Measurements from ENCODE around the gene INVS. TPM values are rescaled to one million over a fixed set of nuclear protein-coding genes. Genes with fewer than 3 reads are reported as not detected.
"Not testable (repeated sequence)": the region's sequence is repeated elsewhere in the genome, so short reads cannot be mapped to it uniquely, and the experiment has no call there.

INVS gene
- total and polyA plus RNA-seq, 4 donors: 5.7 to 28.1 (median 10.0) TPM

DNA sequence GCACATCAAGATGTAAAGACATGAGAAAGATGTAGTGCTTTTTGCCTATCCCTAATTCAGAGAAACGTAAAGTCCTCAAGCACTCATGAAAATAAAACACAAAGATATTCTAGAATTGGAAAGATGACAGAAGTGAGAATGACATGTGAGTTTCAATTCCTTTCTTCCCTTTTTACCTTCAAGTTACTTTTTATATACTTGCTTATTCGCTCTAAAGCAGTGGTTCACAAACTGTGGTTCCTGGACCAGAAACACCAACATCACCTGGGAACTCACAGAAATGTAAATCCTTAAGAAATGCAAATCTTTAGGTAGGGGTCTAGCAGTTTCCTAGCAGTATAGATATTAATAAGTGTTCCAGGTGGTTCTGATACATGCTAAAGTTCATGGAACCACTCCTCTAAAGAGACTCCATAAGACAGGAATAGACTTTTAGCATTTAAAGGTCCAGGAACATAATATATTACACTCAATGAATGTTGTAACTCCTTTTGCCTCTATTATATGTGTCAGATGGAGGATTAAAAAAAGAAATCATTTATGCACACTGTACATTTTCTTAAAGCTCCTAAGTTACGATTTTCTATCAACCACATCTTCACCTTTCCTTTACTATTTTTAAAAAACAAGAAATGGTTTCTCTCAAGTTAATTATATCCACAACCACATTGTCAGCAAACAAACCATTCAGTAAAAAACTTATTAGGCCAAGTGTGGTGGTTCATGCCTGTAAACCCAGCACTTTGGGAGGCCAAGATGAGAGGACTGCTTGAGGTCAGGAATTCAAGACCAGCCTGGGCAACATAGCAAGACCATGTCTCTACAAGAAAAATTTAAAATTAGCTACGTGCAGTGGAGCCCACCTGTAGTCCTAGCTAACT, 40.1 kb upstream of the INVS start (continued):
- TF ChIP-seq, protein P1, sequence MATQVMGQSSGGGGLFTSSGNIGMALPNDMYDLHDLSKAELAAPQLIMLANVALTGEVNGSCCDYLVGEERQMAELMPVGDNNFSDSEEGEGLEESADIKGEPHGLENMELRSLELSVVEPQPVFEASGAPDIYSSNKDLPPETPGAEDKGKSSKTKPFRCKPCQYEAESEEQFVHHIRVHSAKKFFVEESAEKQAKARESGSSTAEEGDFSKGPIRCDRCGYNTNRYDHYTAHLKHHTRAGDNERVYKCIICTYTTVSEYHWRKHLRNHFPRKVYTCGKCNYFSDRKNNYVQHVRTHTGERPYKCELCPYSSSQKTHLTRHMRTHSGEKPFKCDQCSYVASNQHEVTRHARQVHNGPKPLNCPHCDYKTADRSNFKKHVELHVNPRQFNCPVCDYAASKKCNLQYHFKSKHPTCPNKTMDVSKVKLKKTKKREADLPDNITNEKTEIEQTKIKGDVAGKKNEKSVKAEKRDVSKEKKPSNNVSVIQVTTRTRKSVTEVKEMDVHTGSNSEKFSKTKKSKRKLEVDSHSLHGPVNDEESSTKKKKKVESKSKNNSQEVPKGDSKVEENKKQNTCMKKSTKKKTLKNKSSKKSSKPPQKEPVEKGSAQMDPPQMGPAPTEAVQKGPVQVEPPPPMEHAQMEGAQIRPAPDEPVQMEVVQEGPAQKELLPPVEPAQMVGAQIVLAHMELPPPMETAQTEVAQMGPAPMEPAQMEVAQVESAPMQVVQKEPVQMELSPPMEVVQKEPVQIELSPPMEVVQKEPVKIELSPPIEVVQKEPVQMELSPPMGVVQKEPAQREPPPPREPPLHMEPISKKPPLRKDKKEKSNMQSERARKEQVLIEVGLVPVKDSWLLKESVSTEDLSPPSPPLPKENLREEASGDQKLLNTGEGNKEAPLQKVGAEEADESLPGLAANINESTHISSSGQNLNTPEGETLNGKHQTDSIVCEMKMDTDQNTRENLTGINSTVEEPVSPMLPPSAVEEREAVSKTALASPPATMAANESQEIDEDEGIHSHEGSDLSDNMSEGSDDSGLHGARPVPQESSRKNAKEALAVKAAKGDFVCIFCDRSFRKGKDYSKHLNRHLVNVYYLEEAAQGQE (IDR thresholded peaks at IDR 0.05): no peak
- TF ChIP-seq RXRA (IDR thresholded peaks at IDR 0.05) (no peak), FOXA2 (IDR thresholded peaks at IDR 0.05) (no peak), GABPA (IDR thresholded peaks at IDR 0.05 in 1 of 2, conservative IDR thresholded peaks at IDR 0.05 in 1 of 2) (no peak)

DNA sequence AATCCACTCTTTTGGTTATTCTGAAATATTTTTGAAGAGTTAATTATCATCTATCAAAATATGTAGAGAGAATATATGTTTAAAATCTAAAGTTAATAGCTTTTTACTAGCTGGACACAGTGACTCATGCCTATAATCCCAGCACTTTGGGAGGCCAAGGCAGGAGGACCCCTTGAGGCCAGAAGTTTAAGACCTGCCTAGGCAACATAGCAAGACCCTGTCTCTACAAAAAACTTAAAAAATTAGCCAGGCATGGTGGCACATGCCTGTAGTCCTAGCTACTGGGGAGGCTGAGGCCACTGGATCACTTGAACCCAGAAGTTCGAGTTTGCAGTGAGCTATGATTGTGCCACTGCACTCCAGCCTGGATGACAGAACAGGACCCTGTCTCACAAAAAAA, 36.4 kb upstream of the INVS start:
- not testable (repeated sequence) for H3K9me3 ChIP-seq (ENCODE audit: control insufficient read depth in 4 of 4, low read length in 3 of 4); H3K9ac ChIP-seq (ENCODE audit: low read depth in 1 of 2, low read length in 2 of 2); H3K36me3 ChIP-seq (ENCODE audit: control insufficient read depth in 4 of 4, insufficient read depth in 3 of 4, low read depth in 1 of 4, low read length in 3 of 4); H3K4me3 ChIP-seq (ENCODE audit: low read depth in 1 of 3, low read length in 3 of 3); H3K27ac ChIP-seq (ENCODE audit: low read depth in 1 of 2, low read length in 2 of 2); H3K27me3 ChIP-seq (ENCODE audit: control insufficient read depth in 4 of 4, insufficient read depth in 4 of 4, low read length in 3 of 4); DNase-seq (ENCODE audit: low spot score)
- WGBS: 52% methylated on average over 1 of the region's 1 CpG
- peaks cover 0 to 11% (median 5%) of the 10 kb centered on the region in 4 donors for H3K4me1 ChIP-seq (ENCODE audit: control insufficient read depth in 4 of 4, insufficient read depth in 4 of 4, low read length in 3 of 4)

DNA sequence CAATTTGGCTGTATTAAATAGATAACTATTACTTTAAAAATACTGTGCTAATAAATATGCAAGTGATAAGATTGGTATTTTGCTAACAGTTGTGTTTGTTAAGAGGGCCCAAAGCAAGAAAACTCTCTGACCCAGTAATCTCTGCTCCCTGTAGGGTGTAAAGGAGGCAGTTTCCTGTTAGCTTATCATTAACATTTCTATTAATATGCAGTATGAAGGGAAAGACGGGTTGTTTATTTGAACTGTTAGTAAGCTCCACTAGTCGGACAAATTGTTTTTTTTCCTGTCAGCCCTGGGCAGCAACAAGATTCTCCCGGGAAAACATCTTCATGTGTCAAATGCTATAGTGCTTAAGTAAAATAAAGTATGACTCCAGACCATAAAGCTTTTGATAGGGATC, 35.9 kb upstream of the INVS start:
- Histone ChIP-seq H3K4me3 (ENCODE audit: low read depth in 1 of 3, low read length in 3 of 3) (no peak overlapping the region), H3K36me3 (ENCODE audit: control insufficient read depth in 4 of 4, insufficient read depth in 3 of 4, low read depth in 1 of 4, low read length in 3 of 4) (peaks cover 0 to 3% (median 1%) of the 10 kb centered on the region in 4 donors), H3K9ac (ENCODE audit: low read depth in 1 of 2, low read length in 2 of 2) (no peak overlapping the region), H3K4me1 (ENCODE audit: control insufficient read depth in 4 of 4, insufficient read depth in 4 of 4, low read length in 3 of 4) (peaks cover 2 to 11% (median 5%) of the 10 kb centered on the region in 4 donors), H3K9me3 (ENCODE audit: control insufficient read depth in 4 of 4, low read length in 3 of 4) (no peaks in the 10 kb centered on the region), H3K27me3 (ENCODE audit: control insufficient read depth in 4 of 4, insufficient read depth in 4 of 4, low read length in 3 of 4) (no peaks in the 10 kb centered on the region), H3K27ac (ENCODE audit: low read depth in 1 of 2, low read length in 2 of 2) (peak overlapping the region in 1 of 2 donors; percentile 13)
- TF ChIP-seq NR2F2 (IDR thresholded peaks at IDR 0.05) (peak; percentile 77), HNF4A (conservative IDR thresholded peaks at IDR 0.05) (peak in 1 of 2 donors; percentile 20), TAF1 (conservative IDR thresholded peaks at IDR 0.05) (no peak), RXRA (IDR thresholded peaks at IDR 0.05) (peak in 1 of 2 donors; percentile 36)
- no peak for DNase-seq (ENCODE audit: low spot score)
- 27% methylated on average over 3 of the region's 3 CpGs for WGBS

DNA sequence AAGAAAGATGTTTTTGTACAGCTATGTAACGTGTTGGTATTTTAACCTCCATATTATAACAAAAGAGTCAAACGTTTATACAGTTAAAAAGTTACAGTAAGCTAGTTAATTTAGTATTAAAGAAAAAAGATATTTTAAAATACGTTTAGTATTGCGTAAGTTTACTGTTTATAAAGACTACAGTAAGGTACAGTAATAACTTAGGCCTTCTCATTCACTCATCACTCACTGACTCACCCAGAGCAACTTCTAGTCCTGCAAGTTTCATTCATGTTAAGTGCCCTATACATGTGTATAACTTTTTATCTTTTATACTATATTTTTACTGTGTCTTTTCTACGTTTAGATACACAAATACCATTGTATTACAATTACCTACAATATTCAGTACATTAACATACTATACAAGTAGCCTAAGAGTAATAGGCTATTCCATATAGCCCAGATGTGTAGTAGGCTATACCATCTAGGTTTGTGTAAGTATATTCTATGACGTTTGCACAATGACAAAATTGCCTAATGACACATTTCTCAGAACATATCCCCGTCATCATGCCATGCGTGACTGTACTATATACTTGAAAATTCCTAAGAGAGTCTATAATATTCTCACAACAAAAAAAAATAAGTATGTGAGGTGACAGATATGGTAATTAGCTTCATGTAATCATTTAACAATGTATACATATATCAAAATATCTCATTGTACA, 34.0 kb upstream of the INVS start:
- Histone ChIP-seq H3K9me3 (ENCODE audit: control insufficient read depth in 4 of 4, low read length in 3 of 4) (no peaks in the 10 kb centered on the region), H3K36me3 (ENCODE audit: control insufficient read depth in 4 of 4, insufficient read depth in 3 of 4, low read depth in 1 of 4, low read length in 3 of 4) (no peaks in the 10 kb centered on the region), H3K4me1 (ENCODE audit: control insufficient read depth in 4 of 4, insufficient read depth in 4 of 4, low read length in 3 of 4) (peaks cover 2 to 11% (median 5%) of the 10 kb centered on the region in 4 donors), H3K9ac (ENCODE audit: low read depth in 1 of 2, low read length in 2 of 2) (no peak overlapping the region), H3K27ac (ENCODE audit: low read depth in 1 of 2, low read length in 2 of 2) (no peak overlapping the region), H3K27me3 (ENCODE audit: control insufficient read depth in 4 of 4, insufficient read depth in 4 of 4, low read length in 3 of 4) (no peaks in the 10 kb centered on the region), H3K4me3 (ENCODE audit: low read depth in 1 of 3, low read length in 3 of 3) (no peak overlapping the region)
- TF ChIP-seq FOXA1 (IDR thresholded peaks at IDR 0.05): no peak
- TF ChIP-seq RAD21 (IDR thresholded peaks at IDR 0.05): no peak
- TF ChIP-seq JUND (IDR thresholded peaks at IDR 0.05): no peak
- TF ChIP-seq, protein P1 (IDR thresholded peaks at IDR 0.05): no peak
- no peak for TF ChIP-seq HNF4A (conservative IDR thresholded peaks at IDR 0.05)
- no peak for TF ChIP-seq HNF4G (IDR thresholded peaks at IDR 0.05)
- TF ChIP-seq NR2F2 (IDR thresholded peaks at IDR 0.05): no peak
- TF ChIP-seq, protein P2, sequence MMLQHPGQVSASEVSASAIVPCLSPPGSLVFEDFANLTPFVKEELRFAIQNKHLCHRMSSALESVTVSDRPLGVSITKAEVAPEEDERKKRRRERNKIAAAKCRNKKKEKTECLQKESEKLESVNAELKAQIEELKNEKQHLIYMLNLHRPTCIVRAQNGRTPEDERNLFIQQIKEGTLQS (IDR thresholded peaks at IDR 0.05): no peak
- no peak for TF ChIP-seq FOXA2 (IDR thresholded peaks at IDR 0.05)
- no peak for TF ChIP-seq GABPA (IDR thresholded peaks at IDR 0.05 in 1 of 2, conservative IDR thresholded peaks at IDR 0.05 in 1 of 2)
- no peak for TF ChIP-seq YY1 (IDR thresholded peaks at IDR 0.05)
- TF ChIP-seq RXRA (IDR thresholded peaks at IDR 0.05): no peak
- no peak for DNase-seq (ENCODE audit: low spot score)
- WGBS: 86% methylated on average over 8 of the region's 8 CpGs

Measured in liver (tissue), 9 donors.